ENCODE results near the gene PTPRM.

PTPRM gene

DNA sequence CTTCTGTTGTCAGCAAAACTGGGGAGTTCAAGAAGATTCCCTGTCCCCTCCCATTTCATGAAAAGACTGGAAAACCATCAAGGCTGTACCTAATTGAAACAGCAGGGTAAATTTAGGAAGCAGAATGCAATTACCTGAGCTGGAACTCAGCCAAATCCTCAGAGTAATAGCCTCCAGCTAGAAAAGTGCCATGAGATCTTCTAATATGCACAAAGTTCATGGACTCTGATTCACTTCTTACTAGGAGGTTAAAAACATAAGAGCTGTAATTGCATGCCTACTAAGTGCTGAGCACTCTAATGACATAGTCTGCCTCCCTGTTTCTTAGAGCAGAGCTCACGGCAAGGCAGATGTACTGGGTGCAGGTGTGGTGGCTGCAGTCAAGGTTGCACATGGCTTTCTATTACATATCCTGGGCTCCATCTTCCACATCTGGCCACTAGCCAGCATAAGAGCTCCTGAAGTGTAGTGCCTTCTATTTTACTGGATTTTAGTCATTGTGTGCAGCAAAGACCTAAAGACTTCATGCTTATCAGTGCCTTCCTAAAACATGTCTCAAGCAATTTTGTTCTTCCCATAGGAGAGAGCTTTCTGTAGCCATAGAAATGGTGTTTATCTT is 341.7 kb downstream of the PTPRM start:
- no peak overlapping the region for H3K4me3 ChIP-seq (ENCODE audit: low read depth, low read length)
- TF ChIP-seq, protein P1, sequence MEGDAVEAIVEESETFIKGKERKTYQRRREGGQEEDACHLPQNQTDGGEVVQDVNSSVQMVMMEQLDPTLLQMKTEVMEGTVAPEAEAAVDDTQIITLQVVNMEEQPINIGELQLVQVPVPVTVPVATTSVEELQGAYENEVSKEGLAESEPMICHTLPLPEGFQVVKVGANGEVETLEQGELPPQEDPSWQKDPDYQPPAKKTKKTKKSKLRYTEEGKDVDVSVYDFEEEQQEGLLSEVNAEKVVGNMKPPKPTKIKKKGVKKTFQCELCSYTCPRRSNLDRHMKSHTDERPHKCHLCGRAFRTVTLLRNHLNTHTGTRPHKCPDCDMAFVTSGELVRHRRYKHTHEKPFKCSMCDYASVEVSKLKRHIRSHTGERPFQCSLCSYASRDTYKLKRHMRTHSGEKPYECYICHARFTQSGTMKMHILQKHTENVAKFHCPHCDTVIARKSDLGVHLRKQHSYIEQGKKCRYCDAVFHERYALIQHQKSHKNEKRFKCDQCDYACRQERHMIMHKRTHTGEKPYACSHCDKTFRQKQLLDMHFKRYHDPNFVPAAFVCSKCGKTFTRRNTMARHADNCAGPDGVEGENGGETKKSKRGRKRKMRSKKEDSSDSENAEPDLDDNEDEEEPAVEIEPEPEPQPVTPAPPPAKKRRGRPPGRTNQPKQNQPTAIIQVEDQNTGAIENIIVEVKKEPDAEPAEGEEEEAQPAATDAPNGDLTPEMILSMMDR (IDR thresholded peaks at IDR 0.05; ENCODE audit: low read depth, low read length): no peak

DNA sequence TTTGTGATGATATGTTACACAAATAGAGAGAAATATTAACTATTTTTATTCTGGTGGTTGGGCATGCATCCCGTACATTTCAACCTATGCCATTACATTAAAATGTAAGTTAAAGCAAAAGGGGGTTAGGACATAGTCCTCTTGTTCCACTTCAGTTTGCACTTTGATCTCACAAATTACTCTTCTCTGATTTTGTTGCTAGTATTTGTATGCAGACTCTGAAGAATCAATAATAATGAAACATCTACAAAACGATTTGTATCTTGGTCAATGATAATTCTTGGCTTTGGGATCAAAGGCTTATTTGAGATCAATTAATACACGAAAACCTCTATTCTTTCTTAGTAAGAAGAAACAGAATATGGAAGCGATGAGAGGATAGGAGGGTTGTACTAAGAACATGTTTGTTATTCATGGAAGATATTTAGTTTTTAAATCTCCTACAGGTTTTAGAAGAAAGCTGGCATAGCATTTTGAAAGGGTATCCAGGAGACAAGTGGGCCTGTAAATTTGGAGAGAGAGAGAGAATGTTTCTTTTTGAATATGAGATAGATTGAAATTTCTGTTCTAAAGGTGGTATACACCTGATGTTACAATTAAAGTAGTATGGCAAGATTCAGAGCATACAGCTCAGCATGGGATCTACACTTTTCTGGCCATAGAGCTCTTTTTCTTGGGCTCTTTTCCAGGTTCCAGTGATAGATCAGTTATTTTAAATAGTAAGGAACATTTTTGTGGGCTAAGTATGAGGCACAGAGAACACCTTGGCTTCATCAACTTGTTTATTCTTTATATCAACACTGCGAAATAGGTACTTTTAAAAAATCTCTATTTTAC is 347.9 kb downstream of the PTPRM start:
- TF ChIP-seq, protein P1 (IDR thresholded peaks at IDR 0.05; ENCODE audit: low read depth, low read length): no peak
- no peak overlapping the region for H3K4me3 ChIP-seq (ENCODE audit: low read depth, low read length)

- no peak overlapping the region for H3K4me3 ChIP-seq (ENCODE audit: low read depth, low read length)
- TF ChIP-seq, protein P1 (IDR thresholded peaks at IDR 0.05; ENCODE audit: low read depth, low read length): no peak
Measured at GRCh38 chr18:7918701-7919100, 351.6 kb downstream of the PTPRM start.

GRCh38 chr18:7919565-7919964 is 352.4 kb downstream of the PTPRM start:
- TF ChIP-seq, protein P1 (IDR thresholded peaks at IDR 0.05; ENCODE audit: low read depth, low read length): no peak
- no peak overlapping the region for H3K4me3 ChIP-seq (ENCODE audit: low read depth, low read length)

DNA sequence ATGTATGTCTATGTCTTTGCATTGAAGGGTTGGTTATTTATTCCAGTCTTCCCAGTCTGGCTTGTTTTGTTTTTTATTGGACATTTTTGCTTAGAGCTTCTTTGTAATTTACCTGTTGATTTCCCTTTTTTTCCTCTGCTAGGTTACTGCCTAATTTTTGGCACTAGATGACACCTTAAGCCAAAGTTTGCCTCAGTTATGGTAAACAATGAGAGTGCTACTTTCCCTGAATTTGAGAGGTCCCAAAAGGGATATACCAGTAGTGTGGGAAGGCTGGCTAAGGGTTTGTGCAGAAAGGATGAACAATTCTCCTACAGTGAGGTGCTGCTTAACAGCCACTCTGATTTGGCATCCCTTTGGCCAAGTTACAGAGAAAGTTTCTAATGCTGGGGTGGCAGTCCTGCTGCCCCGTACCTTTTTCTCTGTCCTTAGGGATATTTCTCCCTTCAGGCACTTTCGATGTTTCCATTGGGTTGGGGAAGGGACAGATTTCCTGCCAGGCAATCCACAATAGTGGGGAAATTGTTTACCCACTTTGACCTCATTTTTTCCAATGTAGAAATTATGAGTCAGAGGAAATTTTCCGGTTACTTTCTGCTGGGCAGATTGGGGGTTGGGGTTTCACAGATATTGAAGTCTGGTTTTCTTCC is 354.9 kb downstream of the PTPRM start:
- H3K4me3 ChIP-seq (ENCODE audit: low read depth, low read length): no peak overlapping the region
- TF ChIP-seq, protein P1 (IDR thresholded peaks at IDR 0.05; ENCODE audit: low read depth, low read length): no peak

DNA sequence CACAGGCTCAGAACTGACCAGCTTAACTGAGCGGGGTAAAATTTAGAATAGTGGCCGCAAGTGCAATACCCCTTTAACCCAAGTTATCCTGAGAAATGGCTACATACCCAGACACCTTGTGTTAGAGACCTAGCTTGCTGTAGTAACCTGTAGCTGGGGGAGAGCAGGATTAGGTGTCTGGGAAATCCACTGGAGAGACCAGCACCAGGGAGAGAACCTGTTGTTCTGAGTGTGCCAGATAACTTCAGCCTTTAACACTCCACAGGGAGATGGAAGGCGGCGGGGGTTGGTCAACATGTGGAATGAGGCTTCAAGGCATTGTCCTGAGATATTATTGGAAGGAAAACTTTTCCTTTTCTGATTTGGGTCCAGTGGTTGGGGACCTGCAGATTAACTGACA is 356.0 kb downstream of the PTPRM start:
- no peak overlapping the region for H3K4me3 ChIP-seq (ENCODE audit: low read depth, low read length)
- TF ChIP-seq, protein P1 (IDR thresholded peaks at IDR 0.05; ENCODE audit: low read depth, low read length): no peak

DNA sequence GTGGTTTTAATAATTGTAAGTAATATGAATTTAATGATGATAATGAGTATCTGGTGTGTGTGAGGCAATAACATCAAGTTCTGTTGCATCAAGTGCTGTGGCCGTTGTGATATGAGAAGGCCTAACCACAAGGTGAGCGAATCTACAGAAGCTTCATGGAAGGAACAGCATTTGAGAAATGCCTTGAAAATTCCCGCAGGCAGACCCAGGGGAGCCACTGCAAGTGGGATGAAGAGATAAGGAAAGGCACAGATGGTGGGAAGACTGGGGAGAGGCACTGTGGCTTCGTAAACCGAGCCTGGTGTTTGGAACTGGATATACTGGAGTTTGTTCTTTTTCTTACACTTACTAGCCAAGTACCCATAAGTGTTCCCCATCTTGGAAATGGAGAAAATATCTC is 357.5 kb downstream of the PTPRM start:
- TF ChIP-seq, protein P1 (IDR thresholded peaks at IDR 0.05; ENCODE audit: low read depth, low read length): no peak
- no peak overlapping the region for H3K4me3 ChIP-seq (ENCODE audit: low read depth, low read length)

Data from WI38 (cell line).